RWPE1 (cell line): ENCODE results near the gene ARPC1A.
"Not testable (repeated sequence)": the region's sequence is repeated elsewhere in the genome, so short reads cannot be mapped to it uniquely, and the experiment has no call there.

Source experiments
- CTCF ChIA-PET: fragments of 350-600 bp; sonication (Branson Sonifier 250); formaldehyde crosslinking; extraction: SDS; loops from one replicate; lab custom pipeline; 2021; lab: Yijun Ruan, JAX
- POLR2A ChIA-PET: fragments of 400-600 bp; formaldehyde crosslinking; extraction: SDS; loops from one replicate; lab custom pipeline; 2020; ENCODE audit warnings: antibody characterized with exemption; ENCODE audit not compliant: low non-redundant PET; lab: Yijun Ruan, JAX
- DNase-seq: peaks from one replicate; pipeline ENCODE4 v3.0.0; 2012; ENCODE audit warnings: low spot score
- H3K27ac ChIP-seq: fragments of 450-650 bp; 2 replicates; pipeline ENCODE4 v1.5.1; 2017
- CTCF ChIP-seq: fragments of 450-650 bp; conservative IDR thresholded peaks from 2 replicates; pipeline ENCODE4 v1.5.1; 2017; ENCODE audit warnings: low read depth, mild to moderate bottlenecking

ARPC1A gene

GRCh38 chr7:99357701-99358490 lies 32.2 kb downstream of the ARPC1A start:
- POLR2A ChIA-PET: no interaction called here
- no peak for TF ChIP-seq CTCF
- CTCF ChIA-PET: interaction anchor here (0.8 kb wide), 1 partner anchor 8 kb away, joined by 8 read pairs; no protein-coding TSS in a partner anchor

GRCh38 chr7:99358521-99358920 lies 32.8 kb downstream of the ARPC1A start:
- CTCF ChIA-PET, DNase-seq, H3K27ac ChIP-seq, POLR2A ChIA-PET: not testable (repeated sequence)

More at GRCh38 chr7:99357701-99358490, 32.2 kb downstream of the ARPC1A start:
- DNase-seq: no peak
- peak overlapping the region; percentile 11 for H3K27ac ChIP-seq

GRCh38 chr7:99359465-99360154 lies 33.9 kb downstream of the ARPC1A start:
- CTCF ChIA-PET: interaction anchor here (0.6 kb wide), 2 partner anchors 23 to 25 kb away, joined by 3 to 4 read pairs; no protein-coding TSS in a partner anchor
- peak overlapping the region; percentile 8; the same call in 1 of the 2 replicates for H3K27ac ChIP-seq
- POLR2A ChIA-PET: no interaction called here
- no peak for DNase-seq
- no peak for TF ChIP-seq CTCF

GRCh38 chr7:99362801-99363200 lies 37.1 kb downstream of the ARPC1A start:
- POLR2A ChIA-PET: interaction anchor here (0.6 kb wide), 1 partner anchor 46 kb away, joined by 3 read pairs; the partner anchor contains the start of gene BUD31
- no peak for TF ChIP-seq CTCF
- H3K27ac ChIP-seq: no peak overlapping the region
- no peak for DNase-seq
- CTCF ChIA-PET: interaction anchor here (0.6 kb wide), 1 partner anchor 27 kb away, joined by 5 read pairs; no protein-coding TSS in a partner anchor

GRCh38 chr7:99363286-99363685 lies 37.6 kb downstream of the ARPC1A start:
- POLR2A ChIA-PET: no interaction called here
- TF ChIP-seq CTCF: no peak
- H3K27ac ChIP-seq: no peak overlapping the region
- CTCF ChIA-PET: interaction anchor here (0.6 kb wide), 1 partner anchor 27 kb away, joined by 5 read pairs; no protein-coding TSS in a partner anchor
- DNase-seq: no peak

GRCh38 chr7:99365318-99366141 lies 39.8 kb downstream of the ARPC1A start:
- peak; percentile 80 for TF ChIP-seq CTCF
- H3K27ac ChIP-seq: peak overlapping the region; percentile 41
- CTCF ChIA-PET: interaction anchor here (0.5 to 0.8 kb wide), 9 partner anchors 8 to 138 kb away, joined by 3 to 8 read pairs (median 3); no protein-coding TSS in a partner anchor
- peak; percentile 63 for DNase-seq
- POLR2A ChIA-PET: no interaction called here
